Stimulated activated naive CD8-positive, alpha-beta T cell treated with anti-CD3 and anti-CD28 coated beads, Interleukin-15, Interleukin-2, amounts not matched to agents 100 ng/mL and 50 ng/mL, for 24 hours (primary cell): ENCODE data around the gene TMEM161B.
A peak's percentile ranks its signal among the peaks of the same experiment; 100 is the strongest.
"Not testable (repeated sequence)": the region's sequence is repeated elsewhere in the genome, so short reads cannot be mapped to it uniquely, and the experiment has no call there.

Source experiments
- H3K27ac Mint-ChIP-seq: one replicate; pipeline ENCODE4 v1.8.0; 2021; ENCODE audit warnings: mild to moderate bottlenecking, mixed read lengths
- H3K27me3 Mint-ChIP-seq: one replicate; pipeline ENCODE4 v1.8.0; 2021; ENCODE audit warnings: mixed read lengths
- H3K36me3 Mint-ChIP-seq: one replicate; pipeline ENCODE4 v1.8.0; 2021; ENCODE audit warnings: low read depth, mixed read lengths
- H3K4me1 Mint-ChIP-seq: one replicate; pipeline ENCODE4 v1.8.0; 2021; ENCODE audit warnings: low read depth, mixed read lengths
- H3K4me3 Mint-ChIP-seq: one replicate; pipeline ENCODE4 v1.8.0; 2021; ENCODE audit warnings: mild to moderate bottlenecking, mixed read lengths
- H3K9me3 Mint-ChIP-seq: one replicate; pipeline ENCODE4 v1.8.0; 2021; ENCODE audit warnings: mixed read lengths

TMEM161B gene

GRCh38 chr5:88268385-88269184, at the start of gene TMEM161B:
TMEM161B (minus strand) TSS chr5:88268845; CDS start chr5:88268723, 122 bp downstream.
- Mint-ChIP-seq H3K36me3 (peaks cover 72% of the 10 kb centered on the region), H3K27me3 (no peaks in the 10 kb centered on the region), H3K27ac (peak within 1 kb of the TSS; percentile 98), H3K9me3 (peaks cover 6% of the 10 kb centered on the region), H3K4me3 (peak within 1 kb of the TSS; percentile 100), H3K4me1 (peaks cover 59% of the 10 kb centered on the region)

GRCh38 chr5:88304356-88304755, 35.7 kb upstream of the TMEM161B start:
- Mint-ChIP-seq H3K27ac (no peak overlapping the region), H3K27me3 (peaks cover 8% of the 10 kb centered on the region), H3K36me3 (no peaks in the 10 kb centered on the region), H3K4me1 (no peaks in the 10 kb centered on the region), H3K9me3 (peaks cover 26% of the 10 kb centered on the region), H3K4me3 (no peak overlapping the region)

- no peak overlapping the region for H3K4me3 Mint-ChIP-seq
- H3K27me3 Mint-ChIP-seq = peaks cover 4% of the 10 kb centered on the region
- no peaks in the 10 kb centered on the region for H3K4me1 Mint-ChIP-seq
- H3K9me3 Mint-ChIP-seq = peaks cover 11% of the 10 kb centered on the region
- no peaks in the 10 kb centered on the region for H3K36me3 Mint-ChIP-seq
- no peak overlapping the region for H3K27ac Mint-ChIP-seq
Measured at GRCh38 chr5:88298425-88298824, 29.8 kb upstream of the TMEM161B start.

- peaks cover 3% of the 10 kb centered on the region for H3K9me3 Mint-ChIP-seq
- no peak overlapping the region for H3K4me3 Mint-ChIP-seq
- H3K27ac Mint-ChIP-seq = no peak overlapping the region
- no peaks in the 10 kb centered on the region for H3K4me1 Mint-ChIP-seq
- H3K27me3 Mint-ChIP-seq = no peaks in the 10 kb centered on the region
- peaks cover 46% of the 10 kb centered on the region for H3K36me3 Mint-ChIP-seq
Measured at GRCh38 chr5:88290801-88291200, 22.2 kb upstream of the TMEM161B start.

- peaks cover 59% of the 10 kb centered on the region for H3K36me3 Mint-ChIP-seq
- no peaks in the 10 kb centered on the region for H3K9me3 Mint-ChIP-seq
- H3K27me3 Mint-ChIP-seq = no peaks in the 10 kb centered on the region
- no peaks in the 10 kb centered on the region for H3K4me1 Mint-ChIP-seq
- no peak overlapping the region for H3K27ac Mint-ChIP-seq
- H3K4me3 Mint-ChIP-seq = no peak overlapping the region
Measured at GRCh38 chr5:88288528-88289197, 20.0 kb upstream of the TMEM161B start.

GRCh38 chr5:88287846-88288527, 19.3 kb upstream of the TMEM161B start:
- H3K4me3 Mint-ChIP-seq = no peak overlapping the region
- no peak overlapping the region for H3K27ac Mint-ChIP-seq
- H3K27me3 Mint-ChIP-seq = no peaks in the 10 kb centered on the region
- H3K36me3 Mint-ChIP-seq = peaks cover 65% of the 10 kb centered on the region
- H3K9me3 Mint-ChIP-seq = no peaks in the 10 kb centered on the region
- H3K4me1 Mint-ChIP-seq = no peaks in the 10 kb centered on the region

GRCh38 chr5:88287302-88287701, 18.7 kb upstream of the TMEM161B start:
- peaks cover 71% of the 10 kb centered on the region for H3K36me3 Mint-ChIP-seq
- H3K9me3 Mint-ChIP-seq = no peaks in the 10 kb centered on the region
- no peak overlapping the region for H3K27ac Mint-ChIP-seq
- no peaks in the 10 kb centered on the region for H3K4me1 Mint-ChIP-seq
- H3K4me3 Mint-ChIP-seq = no peak overlapping the region
- no peaks in the 10 kb centered on the region for H3K27me3 Mint-ChIP-seq

- Mint-ChIP-seq H3K27ac (no peak overlapping the region), H3K36me3 (peaks cover 69% of the 10 kb centered on the region), H3K9me3 (no peaks in the 10 kb centered on the region), H3K4me1 (no peaks in the 10 kb centered on the region), H3K4me3 (no peak overlapping the region), H3K27me3 (no peaks in the 10 kb centered on the region)
Measured at GRCh38 chr5:88283690-88284089, 15.0 kb upstream of the TMEM161B start.

- Mint-ChIP-seq H3K4me1 (no peaks in the 10 kb centered on the region), H3K9me3 (no peaks in the 10 kb centered on the region), H3K4me3 (no peak overlapping the region), H3K27me3 (no peaks in the 10 kb centered on the region), H3K27ac (peak overlapping the region; percentile 27), H3K36me3 (peaks cover 66% of the 10 kb centered on the region)
Measured at GRCh38 chr5:88281322-88281721, 12.7 kb upstream of the TMEM161B start.

GRCh38 chr5:88279584-88279983, 10.9 kb upstream of the TMEM161B start:
- Mint-ChIP-seq H3K4me3 (no peak overlapping the region), H3K27me3 (no peaks in the 10 kb centered on the region), H3K27ac (no peak overlapping the region), H3K36me3 (peaks cover 69% of the 10 kb centered on the region), H3K4me1 (peaks cover 6% of the 10 kb centered on the region), H3K9me3 (no peaks in the 10 kb centered on the region)

GRCh38 chr5:88276378-88276777, 7.7 kb upstream of the TMEM161B start:
- Mint-ChIP-seq H3K4me1 (peaks cover 17% of the 10 kb centered on the region), H3K27me3 (no peaks in the 10 kb centered on the region), H3K4me3 (no peak overlapping the region), H3K9me3 (no peaks in the 10 kb centered on the region), H3K36me3 (peaks cover 75% of the 10 kb centered on the region), H3K27ac (no peak overlapping the region)

GRCh38 chr5:88275581-88275980, 6.9 kb upstream of the TMEM161B start:
- no peak overlapping the region for H3K27ac Mint-ChIP-seq
- H3K27me3 Mint-ChIP-seq = no peaks in the 10 kb centered on the region
- H3K9me3 Mint-ChIP-seq = no peaks in the 10 kb centered on the region
- H3K36me3 Mint-ChIP-seq = peaks cover 76% of the 10 kb centered on the region
- peaks cover 25% of the 10 kb centered on the region for H3K4me1 Mint-ChIP-seq
- no peak overlapping the region for H3K4me3 Mint-ChIP-seq

GRCh38 chr5:88269222-88269771, 652 bp upstream of the TMEM161B start:
- Mint-ChIP-seq H3K4me1 (peaks cover 56% of the 10 kb centered on the region), H3K4me3 (peak overlapping the region; percentile 100), H3K9me3 (peaks cover 6% of the 10 kb centered on the region), H3K27me3 (no peaks in the 10 kb centered on the region), H3K27ac (peak overlapping the region; percentile 98), H3K36me3 (peaks cover 72% of the 10 kb centered on the region)

- H3K9me3 Mint-ChIP-seq, H3K4me3 Mint-ChIP-seq, H3K27me3 Mint-ChIP-seq, H3K27ac Mint-ChIP-seq: not testable (repeated sequence)
- H3K4me1 Mint-ChIP-seq = peaks cover 62% of the 10 kb centered on the region
- peaks cover 63% of the 10 kb centered on the region for H3K36me3 Mint-ChIP-seq
Measured at GRCh38 chr5:88264565-88264964, 4.1 kb downstream of the TMEM161B start.

- Mint-ChIP-seq H3K27ac (no peak overlapping the region), H3K4me1 (peaks cover 66% of the 10 kb centered on the region), H3K9me3 (peaks cover 6% of the 10 kb centered on the region), H3K27me3 (no peaks in the 10 kb centered on the region), H3K4me3 (no peak overlapping the region), H3K36me3 (peaks cover 75% of the 10 kb centered on the region)
Measured at GRCh38 chr5:88263349-88263748, 5.3 kb downstream of the TMEM161B start.
